Omental fat pad (tissue), 4 donors: ENCODE data around the gene KCNJ11. TPM values are rescaled to one million over a fixed set of nuclear protein-coding genes. Genes with fewer than 3 reads are reported as not detected.

Experiments
- ATAC-seq: fragments of 150-250 bp; one replicate; pipeline ENCODE4 v1.9.1; 2016; ENCODE audit warnings: mild to moderate bottlenecking, moderate library complexity; ENCODE audit not compliant: low FRiP score
- DNase-seq: peaks from one replicate; pipeline ENCODE4 v3.0.0-alpha.2; 2019; ENCODE audit warnings: low spot score
- total RNA-seq, 4 donors: library from RNA; depleted of rRNA; stranded (reverse); fragments of >200 nt; gene quantifications; one replicate each; pipeline ENCODE4 v1.1.0, GENCODE V29; 2016
- TF ChIP-seq, protein P1 (sequence below), 3 donors: fragments of 450-650 bp; IDR thresholded peaks; one replicate each; pipeline ENCODE4 v1.5.1; 2016 to 2017; ENCODE audit warnings: antibody characterized with exemption in 3 of 3, mild to moderate bottlenecking in 3 of 3, moderate library complexity in 2 of 3

KCNJ11 gene
- total RNA-seq, 4 donors from 2014 or later, result 0.37 to 6.1 (median 2.5) TPM

DNA sequence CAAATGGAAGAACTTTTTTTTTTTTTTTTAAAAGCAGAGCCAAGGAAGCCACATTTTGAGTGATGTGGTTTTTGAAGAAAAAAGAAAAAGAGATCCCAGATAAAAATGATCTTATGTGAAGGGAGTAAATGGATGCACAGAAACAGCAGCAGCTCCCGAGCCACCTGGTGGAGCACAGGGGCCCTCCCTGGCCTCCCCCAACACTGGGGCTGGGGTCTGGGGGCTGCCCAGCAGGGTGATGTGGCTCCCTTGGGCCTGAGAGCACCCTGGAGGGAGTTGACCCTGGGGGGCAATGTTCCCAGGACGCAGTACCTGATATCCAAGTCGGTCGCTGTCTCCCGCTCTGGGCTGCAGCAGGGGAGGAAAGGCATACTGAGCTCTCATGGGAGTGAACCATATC lies 26.5 kb upstream of the KCNJ11 start:
- TF ChIP-seq, protein P1, sequence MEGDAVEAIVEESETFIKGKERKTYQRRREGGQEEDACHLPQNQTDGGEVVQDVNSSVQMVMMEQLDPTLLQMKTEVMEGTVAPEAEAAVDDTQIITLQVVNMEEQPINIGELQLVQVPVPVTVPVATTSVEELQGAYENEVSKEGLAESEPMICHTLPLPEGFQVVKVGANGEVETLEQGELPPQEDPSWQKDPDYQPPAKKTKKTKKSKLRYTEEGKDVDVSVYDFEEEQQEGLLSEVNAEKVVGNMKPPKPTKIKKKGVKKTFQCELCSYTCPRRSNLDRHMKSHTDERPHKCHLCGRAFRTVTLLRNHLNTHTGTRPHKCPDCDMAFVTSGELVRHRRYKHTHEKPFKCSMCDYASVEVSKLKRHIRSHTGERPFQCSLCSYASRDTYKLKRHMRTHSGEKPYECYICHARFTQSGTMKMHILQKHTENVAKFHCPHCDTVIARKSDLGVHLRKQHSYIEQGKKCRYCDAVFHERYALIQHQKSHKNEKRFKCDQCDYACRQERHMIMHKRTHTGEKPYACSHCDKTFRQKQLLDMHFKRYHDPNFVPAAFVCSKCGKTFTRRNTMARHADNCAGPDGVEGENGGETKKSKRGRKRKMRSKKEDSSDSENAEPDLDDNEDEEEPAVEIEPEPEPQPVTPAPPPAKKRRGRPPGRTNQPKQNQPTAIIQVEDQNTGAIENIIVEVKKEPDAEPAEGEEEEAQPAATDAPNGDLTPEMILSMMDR (IDR thresholded peaks at IDR 0.05), result no peak
- DNase-seq (no peak), ATAC-seq (no peak)

DNA sequence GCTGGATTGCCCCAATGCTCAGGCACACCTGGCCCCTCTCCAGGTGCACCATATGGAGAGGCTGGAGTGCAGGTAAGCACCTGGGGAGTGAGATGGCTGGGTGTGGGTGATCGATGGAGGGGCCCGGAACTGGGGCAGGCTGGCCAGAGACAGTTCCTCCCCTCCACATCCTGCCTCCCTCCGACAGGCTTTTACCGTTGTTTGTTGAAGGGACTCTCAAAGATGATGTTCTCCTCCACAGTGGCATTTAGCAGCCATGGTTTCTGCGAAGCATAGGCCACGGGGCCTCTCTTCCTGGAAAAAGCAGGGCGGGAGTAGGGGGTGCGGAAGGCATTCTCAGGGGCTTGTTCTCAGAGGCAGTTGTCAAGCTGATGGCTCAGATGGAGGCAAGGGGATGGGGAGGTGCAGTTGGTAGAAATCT lies 25.9 kb upstream of the KCNJ11 start:
- ATAC-seq (no peak), DNase-seq (no peak)
- TF ChIP-seq, protein P1 (IDR thresholded peaks at IDR 0.05), result no peak

DNA sequence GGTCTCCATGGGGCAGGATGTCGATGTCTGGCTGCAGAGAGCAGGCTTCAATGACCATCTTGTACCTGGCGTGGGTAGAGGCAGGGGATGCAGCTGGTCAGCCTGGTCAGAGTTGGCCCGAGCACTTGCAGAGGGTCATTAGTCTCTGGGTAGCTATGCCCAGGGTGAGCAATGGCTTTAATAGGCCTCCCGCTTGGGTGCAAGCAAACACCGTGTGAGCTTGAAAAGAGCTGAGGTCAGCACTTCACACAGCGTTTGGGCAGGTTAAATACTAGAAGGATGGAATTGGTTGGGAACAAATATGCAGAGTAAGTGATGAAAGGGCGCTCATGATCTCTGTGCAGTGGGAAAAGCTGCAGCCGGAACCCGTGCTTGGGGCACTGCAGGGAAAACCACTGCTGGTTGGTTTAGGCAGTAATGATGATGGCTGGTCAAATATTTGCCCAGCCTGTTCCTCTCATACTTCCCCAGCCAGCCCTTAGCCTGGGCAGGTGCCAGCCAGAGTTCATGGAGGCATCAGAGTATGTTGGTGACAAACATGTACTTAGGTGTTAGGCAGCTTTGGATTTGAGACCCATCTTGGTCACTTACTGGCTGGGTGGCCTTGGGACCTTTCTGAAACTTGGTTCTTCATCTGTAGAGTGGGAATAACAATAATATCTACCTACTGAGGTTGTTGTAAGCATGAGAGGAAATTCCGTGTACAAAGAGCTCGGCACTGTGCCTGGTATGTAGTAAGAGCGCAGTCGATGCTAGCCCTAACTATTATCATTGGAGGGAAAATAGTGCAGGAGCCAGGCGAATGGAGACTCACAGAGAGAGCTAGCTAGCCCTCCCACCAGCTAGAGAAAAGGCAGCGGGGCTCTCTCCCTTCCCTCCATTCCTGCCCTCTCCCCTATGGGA lies 25.2 kb upstream of the KCNJ11 start:
- TF ChIP-seq, protein P1 (IDR thresholded peaks at IDR 0.05), result no peak
- DNase-seq, result no peak
- no peak for ATAC-seq

DNA sequence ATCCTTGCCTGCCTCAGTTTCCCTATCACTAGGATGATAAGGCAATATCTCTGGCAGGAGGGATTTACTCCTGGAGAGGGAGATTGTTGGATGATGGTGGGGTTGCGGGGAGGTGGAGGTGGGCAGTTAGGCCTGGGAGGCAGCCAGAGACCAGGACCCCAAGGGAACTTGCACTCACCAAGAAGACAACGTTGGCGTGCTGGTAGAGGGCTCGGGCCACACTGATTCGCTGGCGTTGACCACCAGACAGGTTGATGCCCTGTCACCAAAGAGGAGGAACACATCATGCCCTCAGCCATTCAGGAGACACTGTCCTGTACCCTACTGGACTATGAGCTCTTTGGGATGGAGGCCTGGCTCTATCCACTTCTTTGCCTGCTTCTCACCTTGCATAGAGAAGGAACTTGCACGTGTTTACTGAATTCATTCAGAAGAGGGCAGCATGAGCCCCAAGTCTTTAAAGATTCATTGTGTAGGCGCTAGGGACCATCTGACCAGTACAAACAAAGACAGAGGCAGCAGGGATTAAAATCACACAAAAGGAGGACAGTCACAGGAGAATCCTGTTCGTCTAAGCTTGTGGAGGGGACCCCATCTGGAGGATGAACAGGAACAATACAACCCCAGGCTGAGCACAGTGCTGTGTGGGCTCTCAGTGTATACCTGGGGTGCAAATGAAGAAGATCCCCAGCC lies 24.2 kb upstream of the KCNJ11 start:
- TF ChIP-seq, protein P1 (IDR thresholded peaks at IDR 0.05), result no peak
- ATAC-seq (no peak), DNase-seq (no peak)

DNA sequence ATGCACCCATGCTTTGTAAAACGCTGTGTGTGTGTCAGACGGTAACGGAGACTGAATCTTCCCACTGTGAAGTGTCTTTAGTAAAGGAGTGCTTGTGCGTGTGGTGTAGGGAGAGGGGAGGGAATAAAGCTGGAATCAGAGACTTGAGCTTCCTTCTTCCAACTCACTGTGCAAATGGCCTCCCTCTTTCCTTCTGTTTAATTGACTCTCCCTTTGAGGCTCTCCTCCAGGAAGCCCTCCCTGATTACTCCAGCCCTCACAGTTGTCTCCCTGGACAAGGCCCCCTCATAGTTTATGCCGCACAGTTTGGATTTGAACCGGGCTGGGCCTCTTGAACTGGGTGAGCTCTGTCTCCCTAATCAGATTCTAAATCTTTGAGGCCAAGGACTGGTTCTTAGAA lies 23.0 kb upstream of the KCNJ11 start:
- TF ChIP-seq, protein P1 (IDR thresholded peaks at IDR 0.05), result no peak
- ATAC-seq (no peak), DNase-seq (no peak)

DNA sequence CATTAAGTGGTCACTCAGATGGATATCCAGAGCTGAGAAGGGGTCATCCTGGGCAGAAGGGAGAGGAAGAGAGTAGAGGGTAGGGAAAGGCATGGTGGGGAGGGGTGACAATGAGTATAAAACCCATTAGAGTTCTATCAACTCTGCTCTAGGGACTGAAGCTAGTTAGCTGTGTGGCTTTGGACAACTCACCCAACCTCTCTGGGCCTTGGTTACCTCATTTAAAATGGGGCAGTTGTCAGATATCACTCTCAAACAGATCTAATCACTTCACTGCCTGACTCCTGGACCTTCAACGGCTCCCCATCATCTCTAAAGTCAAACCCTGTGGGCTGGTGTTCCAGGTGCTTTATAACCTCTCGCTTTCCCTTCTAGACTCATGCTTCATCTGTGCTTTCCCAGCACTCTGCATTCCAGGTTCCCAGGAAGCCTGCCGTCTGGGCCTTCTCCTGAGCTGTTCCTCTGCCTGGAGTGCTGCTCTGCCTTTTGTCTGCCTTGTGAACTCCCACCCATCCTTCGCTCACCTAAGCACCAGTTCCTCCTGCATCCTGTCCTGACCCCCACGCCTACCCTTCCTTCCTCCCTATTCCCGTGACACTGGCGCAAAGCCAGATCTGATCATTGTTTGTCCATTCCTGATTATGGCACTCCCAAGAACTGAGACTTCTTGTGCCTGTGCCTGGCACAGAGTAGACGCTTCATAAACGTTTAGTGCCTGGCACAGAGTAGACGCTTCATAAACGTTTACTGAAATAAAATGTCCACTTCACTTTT lies 22.3 kb upstream of the KCNJ11 start:
- DNase-seq (no peak), ATAC-seq (no peak)
- TF ChIP-seq, protein P1 (IDR thresholded peaks at IDR 0.05), result no peak
